Fibroblast of upper back skin (primary cell): Measurements from ENCODE around the gene VMP1.
"Not testable (repeated sequence)": the region's sequence is repeated elsewhere in the genome, so short reads cannot be mapped to it uniquely, and the experiment has no call there.

Experiments
- DNase-seq: peaks from one replicate; pipeline ENCODE4 v3.0.0-alpha.2; 2013

VMP1 gene

DNA sequence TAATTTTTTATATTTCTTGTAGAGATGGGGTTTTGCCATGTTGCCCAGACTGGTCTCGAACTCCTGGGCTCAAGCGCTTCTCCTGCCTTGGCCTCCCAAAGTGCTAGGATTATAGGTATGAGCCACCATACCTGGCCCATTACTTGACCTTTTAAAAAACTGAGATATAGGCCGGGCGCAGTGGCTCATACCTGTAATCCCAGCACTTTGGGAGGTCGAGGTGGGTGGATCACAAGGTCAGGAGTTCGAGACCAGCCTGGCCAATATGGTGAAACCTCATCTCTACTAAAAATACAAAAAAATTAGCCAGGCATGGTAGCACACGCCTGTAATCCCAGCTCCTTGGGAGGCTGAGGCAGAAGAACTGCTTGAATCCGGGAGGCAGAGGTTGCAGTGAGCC lies 166.0 kb downstream of the VMP1 start:
- DNase-seq = not testable (repeated sequence)

DNA sequence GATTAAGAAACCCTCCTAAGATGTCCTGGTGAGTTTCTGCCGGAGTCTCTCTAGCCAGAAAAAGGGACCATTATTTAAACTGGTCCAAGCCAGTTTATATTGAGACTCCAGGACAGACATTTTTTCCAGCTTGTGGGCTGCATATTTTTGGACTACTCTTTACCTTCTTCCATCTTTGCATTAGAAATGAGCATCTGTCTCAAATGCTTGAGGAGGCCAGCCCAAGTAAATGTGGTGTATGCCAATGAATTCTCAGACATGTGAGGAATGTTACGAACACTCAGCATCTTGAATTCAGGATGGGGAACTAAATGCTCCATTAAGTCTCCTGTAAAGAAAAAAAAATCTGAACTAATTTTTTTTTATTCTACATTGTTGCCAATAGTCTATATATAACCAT lies 166.9 kb downstream of the VMP1 start:
- DNase-seq = peak; percentile 23

DNA sequence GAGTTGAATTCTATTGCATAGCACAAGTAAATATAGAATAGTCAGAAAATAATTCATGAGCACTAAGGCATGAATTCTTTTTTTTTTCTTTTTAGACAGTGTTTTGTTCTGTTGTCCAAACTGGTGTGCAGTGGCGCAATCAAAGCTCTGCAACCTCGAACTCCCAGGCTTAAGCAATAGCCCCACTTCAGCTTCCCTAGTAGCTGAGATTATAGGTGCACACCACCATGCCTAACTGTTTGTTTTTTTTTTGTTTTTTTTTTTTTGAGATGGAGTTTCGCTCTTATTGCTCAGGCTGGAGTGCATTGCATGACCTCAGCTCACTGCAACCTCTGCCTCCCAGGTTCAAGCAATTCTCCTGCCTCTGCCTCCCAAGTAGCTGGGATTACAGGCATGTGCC lies 168.7 kb downstream of the VMP1 start:
- no peak for DNase-seq

DNA sequence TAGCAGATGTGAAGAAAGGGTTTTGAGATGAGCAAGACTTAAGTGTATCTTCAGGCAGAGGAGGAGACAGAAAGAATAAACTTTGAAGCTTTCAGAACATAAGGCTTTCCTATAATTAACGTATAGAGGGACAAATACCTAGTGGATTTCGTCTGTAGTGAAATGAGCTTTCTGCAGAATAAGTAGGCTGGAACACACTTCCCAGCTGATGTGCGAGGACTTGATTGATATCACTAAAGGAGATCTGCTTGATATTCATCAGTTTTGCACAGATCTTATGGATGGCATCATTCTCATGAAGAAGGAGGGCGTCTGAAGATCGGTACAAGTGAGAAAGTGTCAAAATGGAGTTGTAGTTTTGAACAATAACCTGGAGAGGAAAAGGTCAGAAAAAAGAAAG lies 170.5 kb downstream of the VMP1 start:
- DNase-seq = no peak

DNA sequence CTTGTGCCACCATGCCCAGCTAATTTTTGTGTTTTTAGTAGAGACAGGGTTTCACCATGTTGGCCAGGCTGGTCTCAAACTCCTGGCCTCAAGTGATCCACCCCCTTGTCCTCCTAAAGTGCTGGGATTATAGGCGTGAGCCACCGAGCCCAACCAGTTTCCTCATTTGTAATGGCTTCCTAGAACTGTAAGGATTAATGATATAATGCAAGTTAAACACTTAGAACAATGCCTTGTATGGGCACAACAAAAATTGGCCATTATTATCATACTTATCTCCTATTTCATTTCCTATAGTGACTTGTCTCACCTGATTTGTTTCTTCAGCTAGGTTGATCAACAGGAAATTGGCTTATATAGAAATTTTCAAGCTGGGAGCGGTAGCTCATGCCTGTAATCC lies 171.2 kb downstream of the VMP1 start:
- DNase-seq = no peak

DNA sequence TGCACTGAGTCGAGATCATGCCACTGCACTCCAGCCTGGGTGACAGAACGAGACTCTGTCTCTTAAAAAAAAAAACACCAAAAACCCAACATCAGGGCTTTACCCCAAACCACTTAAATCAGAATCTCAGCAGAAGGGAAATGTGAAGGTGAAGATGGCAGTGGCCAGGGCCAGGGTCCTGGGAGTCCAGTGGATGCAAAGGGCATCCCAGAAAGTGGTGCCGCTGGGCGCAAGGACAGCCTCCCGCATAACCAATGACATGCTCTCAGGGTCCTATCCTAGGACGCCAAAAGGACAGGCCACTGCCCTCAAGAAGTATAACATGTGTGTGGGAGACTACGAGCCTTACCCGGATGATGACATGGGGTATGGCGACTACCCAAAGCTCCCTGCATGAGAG lies 177.4 kb downstream of the VMP1 start:
- DNase-seq = no peak

DNA sequence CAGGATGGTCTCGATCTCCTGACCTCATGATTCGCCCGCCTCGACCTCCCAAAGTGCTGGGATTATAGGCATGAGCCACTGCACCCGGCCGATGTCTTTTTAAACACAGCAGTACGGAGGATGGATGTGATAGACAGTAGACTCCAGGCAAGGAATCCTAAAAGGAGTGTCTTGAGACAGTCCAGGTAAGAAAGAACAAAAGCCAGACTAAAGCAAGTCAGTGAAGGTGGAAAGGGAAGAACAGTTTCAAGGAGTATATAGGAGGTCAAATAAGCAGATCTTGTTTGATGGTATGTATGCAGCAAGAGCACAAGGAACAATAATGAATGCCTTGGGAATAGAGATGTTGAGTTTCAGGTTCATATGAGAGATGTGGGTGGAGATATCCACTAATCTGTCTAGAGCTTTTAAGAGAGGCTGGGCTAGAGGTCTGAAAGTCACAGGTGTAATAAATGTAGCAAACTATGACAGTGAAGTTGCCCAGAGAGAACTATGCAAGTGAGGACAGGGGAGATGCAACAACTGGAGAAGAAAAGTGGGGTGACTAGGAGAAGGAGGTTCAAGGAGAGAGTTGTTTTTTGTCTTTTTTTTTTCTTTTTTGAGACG lies 180.8 kb downstream of the VMP1 start:
- DNase-seq = no peak

DNA sequence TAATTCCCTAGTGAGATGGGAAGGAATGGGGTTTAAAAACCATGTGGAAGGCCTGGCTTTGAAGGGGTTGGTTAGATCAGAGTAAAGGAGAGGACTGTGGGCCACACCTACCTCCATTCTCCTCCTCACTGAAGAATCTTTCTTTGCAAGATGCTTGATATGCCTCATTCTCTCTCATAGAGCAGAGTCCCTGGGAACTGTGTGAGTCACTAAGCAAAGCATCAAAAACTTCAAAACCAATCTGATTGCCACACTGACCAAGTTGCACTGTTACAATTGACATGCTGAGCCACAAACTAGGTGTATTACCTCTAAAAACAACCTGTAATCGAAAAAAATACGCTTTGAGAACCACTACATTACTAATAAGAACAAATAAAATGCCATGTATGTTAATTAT lies 183.3 kb downstream of the VMP1 start:
- no peak for DNase-seq
